T-helper 9 cell (primary cell): ENCODE results near the gene DENND1A.
"Not testable (repeated sequence)": the region's sequence is repeated elsewhere in the genome, so short reads cannot be mapped to it uniquely, and the experiment has no call there.

Source experiments
- DNase-seq: peaks from one replicate; pipeline ENCODE4 v3.0.0-alpha.2; 2020

The DENND1A gene

GRCh38 chr9:123946101-123946821, 16.3 kb upstream of the DENND1A start:
- DNase-seq, result no peak

GRCh38 chr9:123945532-123945931, 15.6 kb upstream of the DENND1A start:
- DNase-seq, result no peak

- DNase-seq, result not testable (repeated sequence)
Measured at GRCh38 chr9:123944464-123944863, 14.5 kb upstream of the DENND1A start.

GRCh38 chr9:123943671-123944070, 13.7 kb upstream of the DENND1A start:
- DNase-seq, result no peak

GRCh38 chr9:123942542-123942941, 12.6 kb upstream of the DENND1A start:
- no peak for DNase-seq

GRCh38 chr9:123941524-123942070, 11.7 kb upstream of the DENND1A start:
- no peak for DNase-seq

GRCh38 chr9:123940721-123941523, 11.0 kb upstream of the DENND1A start:
- DNase-seq, result no peak

- DNase-seq, result no peak
Measured at GRCh38 chr9:123938401-123938800, 8.5 kb upstream of the DENND1A start.

GRCh38 chr9:123936575-123936974, 6.6 kb upstream of the DENND1A start:
- not testable (repeated sequence) for DNase-seq

GRCh38 chr9:123933440-123934212, 3.7 kb upstream of the DENND1A start:
- no peak for DNase-seq

- peak; percentile 17 for DNase-seq
Measured at GRCh38 chr9:123929177-123929869, 603 bp downstream of the DENND1A start.

- DNase-seq, result no peak
Measured at GRCh38 chr9:123928533-123929176, 1.3 kb downstream of the DENND1A start.

- DNase-seq, result no peak
Measured at GRCh38 chr9:123927625-123928532, 2.0 kb downstream of the DENND1A start.

GRCh38 chr9:123926941-123927340, 3.0 kb downstream of the DENND1A start:
- DNase-seq, result no peak

- no peak for DNase-seq
Measured at GRCh38 chr9:123925819-123926218, 4.1 kb downstream of the DENND1A start.

GRCh38 chr9:123925161-123925560, 4.8 kb downstream of the DENND1A start:
- no peak for DNase-seq

GRCh38 chr9:123924727-123925126, 5.2 kb downstream of the DENND1A start:
- DNase-seq, result no peak

- DNase-seq, result no peak
Measured at GRCh38 chr9:123923884-123924283, 6.0 kb downstream of the DENND1A start.

GRCh38 chr9:123923377-123923776, 6.5 kb downstream of the DENND1A start:
- DNase-seq, result no peak

GRCh38 chr9:123922911-123923310, 7.0 kb downstream of the DENND1A start:
- no peak for DNase-seq

- no peak for DNase-seq
Measured at GRCh38 chr9:123922431-123922830, 7.5 kb downstream of the DENND1A start.
